Adipose tissue (tissue), 3 donors: Measurements from ENCODE around the gene CSTB. TPM values are rescaled to one million over a fixed set of nuclear protein-coding genes. Genes with fewer than 3 reads are reported as not detected.

Source experiments
- H3K27ac ChIP-seq: one replicate; pipeline ENCODE4 v1.5.1; 2013; ENCODE audit warnings: low read depth, low read length
- WGBS, 3 donors: extraction: QIAGEN DNeasy Blood & Tissue Kit; methylation state at CpG; one replicate each; pipeline ENCODE4 v1.1.7; 2013; 5-methylcytosine and 5-hydroxymethylcytosine counted together
- polyA plus RNA-seq, 3 donors: library from polyadenylated mRNA; stranded (reverse); fragments of 200-250 nt; gene quantifications; one replicate each; pipeline ENCODE4 v1.2.3, GENCODE V29; 2013
- donor health status: healthy with polysubstance abuse.
- donor health status: Bipolar disorder and iron deficiency.
- donor health status: healthy.

Gene CSTB
- polyA plus RNA-seq, 3 donors = 25.0 to 92.0 (median 90.4) TPM

DNA sequence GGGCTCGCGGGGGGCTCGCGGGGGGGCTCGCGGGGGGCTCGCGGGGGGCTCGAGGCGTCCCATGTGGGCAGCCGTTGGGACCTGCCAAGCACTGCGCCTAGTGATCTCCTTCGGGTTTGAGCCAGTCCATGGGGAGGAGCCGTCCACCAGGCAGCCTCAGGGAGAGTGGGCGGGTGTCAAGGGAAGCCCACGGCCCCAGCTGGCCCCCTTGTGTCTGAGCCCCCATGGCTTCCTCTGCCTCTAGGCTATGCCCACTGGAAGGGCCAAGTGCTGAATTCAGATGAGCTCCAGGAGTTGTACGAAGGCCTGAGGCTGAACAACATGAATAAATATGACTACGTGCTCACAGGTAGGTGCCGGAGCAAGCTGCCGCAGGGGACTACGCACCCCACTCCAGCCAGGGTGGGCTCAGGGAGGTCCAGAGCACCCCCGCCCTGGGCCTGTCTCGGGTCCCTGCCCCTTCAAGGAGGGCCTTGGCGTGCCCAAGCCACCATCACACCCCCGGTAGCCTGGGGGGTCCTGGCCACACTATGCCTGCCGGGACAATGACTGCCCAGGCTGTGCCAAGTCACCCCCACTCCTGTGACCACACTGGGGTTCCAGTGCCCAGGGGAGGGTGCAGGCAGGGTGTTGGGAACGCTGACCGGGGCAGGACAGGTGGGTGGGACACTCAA, 34.5 kb downstream of the CSTB start:
- H3K27ac ChIP-seq = no peak overlapping the region
- WGBS, 3 donors = 83 to 89% (median 85%) methylated on average over 16 to 19 of the region's 28 CpGs

- 38 to 61% (median 50%) methylated on average over 22 to 25 of the region's 25 CpGs for WGBS, 3 donors
- no peak overlapping the region for H3K27ac ChIP-seq
Measured at GRCh38 chr21:43740497-43741156, 35.5 kb downstream of the CSTB start.

GRCh38 chr21:43739621-43740435, 36.3 kb downstream of the CSTB start:
- H3K27ac ChIP-seq = no peak overlapping the region
- WGBS, 3 donors = 89 to 93% (median 93%) methylated on average over 24 to 25 of the region's 25 CpGs

DNA sequence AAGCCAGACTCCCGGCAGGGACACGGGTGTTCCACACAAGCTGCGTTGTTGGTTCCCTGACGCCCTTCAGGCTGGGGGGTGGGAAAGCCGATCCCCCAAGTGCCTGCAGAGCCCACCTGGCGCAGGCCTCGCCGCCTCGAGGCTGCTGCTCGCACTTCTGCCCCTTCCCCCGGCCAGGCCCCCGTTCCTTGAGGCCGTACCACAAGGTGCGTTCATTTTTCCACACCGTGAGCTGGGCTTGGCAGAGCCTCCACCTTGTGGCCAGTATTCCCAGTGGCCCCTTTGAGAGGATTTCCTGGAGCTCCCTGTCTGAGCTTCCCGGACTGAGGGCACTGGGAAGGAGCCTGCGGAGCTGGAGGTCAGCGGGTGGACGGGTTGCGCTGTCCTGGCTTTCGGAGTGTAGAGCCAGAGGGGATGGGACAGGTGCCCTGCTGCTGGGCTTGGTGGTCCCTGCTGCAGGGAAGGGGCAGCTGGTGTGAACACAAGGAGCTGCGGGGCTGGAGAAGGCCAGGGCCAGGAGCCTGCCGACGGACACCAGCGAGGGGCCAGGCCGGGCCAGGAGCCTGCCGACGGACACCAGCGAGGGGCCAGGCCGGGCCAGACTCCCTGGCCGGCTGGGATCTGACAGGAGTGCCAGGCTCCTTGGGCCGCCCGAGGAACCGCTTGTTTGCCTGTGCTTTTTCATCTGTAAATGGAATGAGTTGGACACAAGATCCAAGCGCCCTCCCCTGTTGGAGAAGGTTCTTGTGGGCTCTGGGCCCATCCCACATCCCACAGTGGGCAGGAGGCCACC, 38.8 kb downstream of the CSTB start:
- WGBS, 3 donors = 86 to 93% (median 88%) methylated on average over 35 of the region's 35 CpGs
- no peak overlapping the region for H3K27ac ChIP-seq

GRCh38 chr21:43736224-43736883, 39.8 kb downstream of the CSTB start:
- no peak overlapping the region for H3K27ac ChIP-seq
- 89 to 92% (median 91%) methylated on average over 25 of the region's 25 CpGs for WGBS, 3 donors

GRCh38 chr21:43735236-43736091, 40.6 kb downstream of the CSTB start:
- WGBS, 3 donors = 86 to 90% (median 88%) methylated on average over 22 of the region's 22 CpGs
- H3K27ac ChIP-seq = no peak overlapping the region

DNA sequence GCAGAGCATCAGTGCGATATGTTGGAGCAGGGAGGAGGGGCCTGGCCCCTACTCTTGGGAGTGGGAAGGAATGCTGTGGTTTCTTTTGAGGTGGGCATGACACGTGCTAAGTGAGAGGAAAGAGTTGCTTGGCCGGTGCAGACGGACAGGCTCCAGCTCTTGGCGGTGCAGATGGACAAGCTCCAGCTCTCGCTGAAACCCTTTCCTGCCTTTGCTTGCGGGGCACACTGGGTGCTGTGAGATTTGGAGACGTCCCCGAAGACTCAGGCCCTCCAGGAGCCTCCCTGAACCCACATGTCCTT, 41.2 kb downstream of the CSTB start:
- 59 to 71% (median 65%) methylated on average over 9 of the region's 9 CpGs for WGBS, 3 donors
- H3K27ac ChIP-seq = no peak overlapping the region

GRCh38 chr21:43734131-43734927, 41.8 kb downstream of the CSTB start:
- 51 to 74% (median 70%) methylated on average over 25 of the region's 25 CpGs for WGBS, 3 donors
- no peak overlapping the region for H3K27ac ChIP-seq

- no peak overlapping the region for H3K27ac ChIP-seq
- 58 to 67% (median 64%) methylated on average over 15 of the region's 15 CpGs for WGBS, 3 donors
Measured at GRCh38 chr21:43733529-43734071, 42.5 kb downstream of the CSTB start.

DNA sequence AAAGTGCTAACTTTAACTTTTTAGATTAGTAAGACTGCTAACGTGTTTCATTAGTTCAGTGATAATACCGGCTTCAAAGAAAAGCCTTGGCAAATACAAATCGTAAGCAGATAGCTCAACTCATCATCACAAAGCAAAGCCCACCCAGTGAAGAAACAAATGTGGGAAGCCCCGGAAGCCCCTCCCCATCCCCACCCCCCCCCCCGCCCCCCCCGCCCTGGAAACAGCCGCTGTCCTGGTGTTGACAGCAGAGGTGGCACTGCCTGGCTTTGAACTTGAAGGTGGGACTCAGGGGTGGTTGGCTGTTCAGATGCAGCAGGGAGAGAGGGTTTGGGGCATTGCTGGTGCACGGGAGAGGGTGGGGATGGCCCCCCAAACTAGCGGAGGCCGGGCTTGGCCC, 43.0 kb downstream of the CSTB start:
- no peak overlapping the region for H3K27ac ChIP-seq
- WGBS, 3 donors = 51 to 59% (median 58%) methylated on average over 10 of the region's 10 CpGs

GRCh38 chr21:43731891-43732711, 44.0 kb downstream of the CSTB start:
- no peak overlapping the region for H3K27ac ChIP-seq
- 60 to 69% (median 67%) methylated on average over 23 of the region's 23 CpGs for WGBS, 3 donors

DNA sequence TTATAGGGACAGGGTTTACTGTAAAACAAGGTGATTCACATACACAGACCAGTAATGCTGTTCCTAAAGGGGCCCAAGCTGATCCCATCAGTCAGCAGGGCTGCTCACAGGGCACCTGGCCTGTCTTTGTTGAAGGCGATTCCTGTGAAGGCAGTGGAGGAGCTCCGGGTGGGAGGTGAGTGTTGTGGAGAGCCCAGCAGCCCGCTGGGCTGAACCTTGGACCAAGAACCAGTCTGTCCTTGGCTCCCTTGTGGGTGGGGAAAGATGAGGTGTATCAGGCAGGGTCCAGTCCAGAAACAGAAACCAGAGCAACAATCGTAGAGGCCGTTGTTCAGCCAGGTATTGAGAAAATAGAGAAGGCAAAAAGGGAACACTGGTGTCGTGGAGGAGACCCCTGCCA, 44.6 kb downstream of the CSTB start:
- no peak overlapping the region for H3K27ac ChIP-seq
- 40 to 71% (median 70%) methylated on average over 6 of the region's 6 CpGs for WGBS, 3 donors

- peak overlapping the region; percentile 11 for H3K27ac ChIP-seq
- WGBS, 3 donors = 11 to 31% (median 14%) methylated on average over 52 to 59 of the region's 59 CpGs
Measured at GRCh38 chr21:43728467-43729390, 47.4 kb downstream of the CSTB start.

GRCh38 chr21:43728154-43728466, 48.0 kb downstream of the CSTB start:
- WGBS, 3 donors = 21 to 44% (median 23%) methylated on average over 7 of the region's 7 CpGs

More at GRCh38 chr21:43728154-43728466, 48.0 kb downstream of the CSTB start:
- H3K27ac ChIP-seq = no peak overlapping the region
